ENCODE measurements around the gene MARCHF3. TPM values are rescaled to one million over a fixed set of nuclear protein-coding genes. Genes with fewer than 3 reads are reported as not detected.

The MARCHF3 gene
- total and polyA plus RNA-seq, 10 of the 15 experiments (the other 5 are each of a cell fraction or from before 2014, with no cell fraction given) = 3.6 to 24.1 (median 11.3) TPM

GRCh38 chr5:126881821-126882600 is 148.3 kb downstream of the MARCHF3 start:
- intact Hi-C loops (cut with micrococcal nuclease; ENCODE audit: unreplicated experiment) (no loop called here), in situ Hi-C loops (cut with MboI) (no loop called here)
- Histone ChIP-seq H3K4me1 (ENCODE audit: control insufficient read depth, insufficient read depth, low read length) (no peaks in the 10 kb centered on the region), H3K27ac (ENCODE audit: control insufficient read depth, insufficient read depth) (no peak overlapping the region), H3K9me3 (replicated peaks; ENCODE audit: control insufficient read depth, insufficient read depth, low read length) (no peaks in the 10 kb centered on the region), H2AFZ (ENCODE audit: control insufficient read depth, low read depth, low read length) (no peak overlapping the region), H3K4me3 (no peak overlapping the region), H3K27me3 (replicated peaks in 1 of 2; ENCODE audit: control insufficient read depth in 2 of 2, insufficient read depth in 2 of 2, low read length in 1 of 2) (no peaks in the 10 kb centered on the region), H3K9ac (ENCODE audit: control insufficient read depth, insufficient read depth, low read length) (no peak overlapping the region), H3K4me2 (ENCODE audit: control insufficient read depth, insufficient read depth) (no peak overlapping the region), H4K20me1 (ENCODE audit: control insufficient read depth, insufficient read depth) (no peaks in the 10 kb centered on the region), H3K79me2 (ENCODE audit: control insufficient read depth, insufficient read depth, low read length) (no peaks in the 10 kb centered on the region), H3K36me3 (ENCODE audit: control insufficient read depth in 2 of 2, insufficient read depth in 2 of 2, low read length in 1 of 2) (no peaks in the 10 kb centered on the region)
- BruUV-seq (replicated peaks) = no TSS peak
- ChIA-PET CTCF (interaction anchor here (0.6 to 1.0 kb wide), 6 partner anchors 17 to 432 kb away, joined by 3 read pairs; no protein-coding TSS in a partner anchor), RAD21 (ENCODE audit: unreplicated experiment) (interaction anchor here (0.5 kb wide), 1 partner anchor 68 kb away, joined by 3 read pairs; no protein-coding TSS in a partner anchor), POLR2A (interaction anchor here (1.1 kb wide), 1 partner anchor 38 kb away, joined by 3 read pairs; no protein-coding TSS in a partner anchor), SMC1A (ENCODE audit: uncharacterized antibody, unreplicated experiment) (interaction anchor here (0.6 to 2.1 kb wide), 5 partner anchors 22 to 223 kb away, joined by 3 to 5 read pairs (median 3); no protein-coding TSS in a partner anchor)
- no peak for DNase-seq (ENCODE audit: low read depth, low spot score)
- no peak for ATAC-seq
- FAIRE-seq = no peak
- 94% methylated on average over 5 of the region's 5 CpGs for WGBS (ENCODE audit: insufficient coverage, insufficient replicate concordance, low lambda C conversion rate, missing lambda C conversion rate)
- TF ChIP-seq USF2 (IDR thresholded peaks at IDR 0.05; ENCODE audit: borderline replicate concordance, low read depth, low read length) (no peak), GATAD2B (conservative IDR thresholded peaks at IDR 0.05; ENCODE audit: low read depth) (no peak), NRF1 (conservative IDR thresholded peaks at IDR 0.05; ENCODE audit: low read depth, low read length) (no peak), MLLT1 (IDR thresholded peaks at IDR 0.05) (no peak), FOXM1 (IDR thresholded peaks at IDR 0.05; ENCODE audit: low read depth, low read length) (no peak), EZH2 (IDR thresholded peaks at IDR 0.05; ENCODE audit: borderline replicate concordance, control insufficient read depth, low read depth, low read length) (no peak), ZNF24 (IDR thresholded peaks at IDR 0.05) (no peak), ZBTB40 (IDR thresholded peaks at IDR 0.05; ENCODE audit: borderline replicate concordance) (no peak), LARP7 (IDR thresholded peaks at IDR 0.05) (no peak), ZBTB11 (CRISPR knock-in tag; IDR thresholded peaks at IDR 0.05) (no peak)
- TF ChIP-seq, protein P1, sequence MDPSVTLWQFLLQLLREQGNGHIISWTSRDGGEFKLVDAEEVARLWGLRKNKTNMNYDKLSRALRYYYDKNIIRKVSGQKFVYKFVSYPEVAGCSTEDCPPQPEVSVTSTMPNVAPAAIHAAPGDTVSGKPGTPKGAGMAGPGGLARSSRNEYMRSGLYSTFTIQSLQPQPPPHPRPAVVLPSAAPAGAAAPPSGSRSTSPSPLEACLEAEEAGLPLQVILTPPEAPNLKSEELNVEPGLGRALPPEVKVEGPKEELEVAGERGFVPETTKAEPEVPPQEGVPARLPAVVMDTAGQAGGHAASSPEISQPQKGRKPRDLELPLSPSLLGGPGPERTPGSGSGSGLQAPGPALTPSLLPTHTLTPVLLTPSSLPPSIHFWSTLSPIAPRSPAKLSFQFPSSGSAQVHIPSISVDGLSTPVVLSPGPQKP (IDR thresholded peaks at IDR 0.05; ENCODE audit: low read depth, low read length) = no peak

Measured in GM12878 (cell line).